ENCODE results near the gene PCDH1. TPM values are rescaled to one million over a fixed set of nuclear protein-coding genes. Genes with fewer than 3 reads are reported as not detected.

PCDH1 gene
- total RNA-seq, 1 experiment from 2014 or later: 0.45 TPM

DNA sequence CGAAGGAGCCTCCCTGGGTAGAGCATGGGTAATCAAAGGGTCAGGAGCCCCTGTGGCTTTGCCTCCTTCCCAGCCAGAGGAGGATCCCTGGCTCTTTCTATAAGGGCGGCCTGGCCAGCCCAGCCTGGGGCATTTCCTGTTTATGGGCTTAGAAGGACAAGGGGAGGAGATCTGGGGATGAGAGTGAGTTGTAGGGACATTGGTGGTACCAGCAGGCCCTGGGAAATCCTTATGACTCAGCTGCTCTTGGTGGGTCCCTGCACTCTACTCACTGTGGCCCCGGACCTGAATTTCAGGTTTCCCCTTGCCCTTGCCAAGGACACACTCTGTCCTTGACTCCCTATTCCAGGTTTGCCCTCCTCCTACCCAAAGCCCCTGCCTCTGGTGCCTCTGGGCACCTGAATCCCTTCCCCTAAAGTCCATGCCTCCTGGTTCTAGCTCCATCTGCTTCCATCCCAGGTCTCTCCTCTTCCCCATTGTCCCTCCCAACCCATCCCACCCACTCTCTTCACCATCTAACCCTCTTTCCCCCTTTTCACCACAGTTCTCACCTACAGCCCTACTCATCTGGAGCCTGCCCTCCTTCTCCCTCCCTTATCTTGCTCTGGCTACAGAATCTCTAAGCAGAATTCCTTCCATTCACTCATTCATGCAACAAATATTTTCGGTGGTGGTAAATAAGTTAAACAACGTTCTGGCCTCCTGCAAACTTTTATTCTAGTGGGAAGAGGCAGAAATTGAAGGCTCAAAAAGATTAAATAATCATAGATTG is 34.9 kb downstream of the PCDH1 start:
- ChIA-PET CTCF (no interaction called here), POLR2A (ENCODE audit: low non-redundant PET) (no interaction called here)
- Histone ChIP-seq H3K27ac (ENCODE audit: low read depth, low read length, poor library complexity, severe bottlenecking) (no peak overlapping the region), H3K4me1 (ENCODE audit: insufficient read depth, low read length, poor library complexity, severe bottlenecking) (peaks cover 24% of the 10 kb centered on the region), H3K36me3 (ENCODE audit: insufficient read depth, low read length, poor library complexity, severe bottlenecking) (no peaks in the 10 kb centered on the region), H3K27me3 (replicated peaks; ENCODE audit: insufficient read depth, low read depth, low read length, poor library complexity) (no peaks in the 10 kb centered on the region), H3K4me3 (ENCODE audit: low read depth, low read length, poor library complexity, severe bottlenecking) (no peak overlapping the region), H3K9me3 (ENCODE audit: low read depth, low read length, poor library complexity, severe bottlenecking) (no peaks in the 10 kb centered on the region)
- TF ChIP-seq, protein P1, sequence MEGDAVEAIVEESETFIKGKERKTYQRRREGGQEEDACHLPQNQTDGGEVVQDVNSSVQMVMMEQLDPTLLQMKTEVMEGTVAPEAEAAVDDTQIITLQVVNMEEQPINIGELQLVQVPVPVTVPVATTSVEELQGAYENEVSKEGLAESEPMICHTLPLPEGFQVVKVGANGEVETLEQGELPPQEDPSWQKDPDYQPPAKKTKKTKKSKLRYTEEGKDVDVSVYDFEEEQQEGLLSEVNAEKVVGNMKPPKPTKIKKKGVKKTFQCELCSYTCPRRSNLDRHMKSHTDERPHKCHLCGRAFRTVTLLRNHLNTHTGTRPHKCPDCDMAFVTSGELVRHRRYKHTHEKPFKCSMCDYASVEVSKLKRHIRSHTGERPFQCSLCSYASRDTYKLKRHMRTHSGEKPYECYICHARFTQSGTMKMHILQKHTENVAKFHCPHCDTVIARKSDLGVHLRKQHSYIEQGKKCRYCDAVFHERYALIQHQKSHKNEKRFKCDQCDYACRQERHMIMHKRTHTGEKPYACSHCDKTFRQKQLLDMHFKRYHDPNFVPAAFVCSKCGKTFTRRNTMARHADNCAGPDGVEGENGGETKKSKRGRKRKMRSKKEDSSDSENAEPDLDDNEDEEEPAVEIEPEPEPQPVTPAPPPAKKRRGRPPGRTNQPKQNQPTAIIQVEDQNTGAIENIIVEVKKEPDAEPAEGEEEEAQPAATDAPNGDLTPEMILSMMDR (conservative IDR thresholded peaks at IDR 0.05; ENCODE audit: low read depth, low read length): no peak
- no peak for TF ChIP-seq EZH2 (IDR thresholded peaks at IDR 0.05; ENCODE audit: borderline replicate concordance, low read depth, low read length, poor library complexity, severe bottlenecking)
- no TSS peak for BruUV-seq (replicated peaks)
- intact Hi-C loops (cut with micrococcal nuclease; ENCODE audit: unreplicated experiment): no loop called here
- DNase-seq (ENCODE audit: low spot score): no peak

DNA sequence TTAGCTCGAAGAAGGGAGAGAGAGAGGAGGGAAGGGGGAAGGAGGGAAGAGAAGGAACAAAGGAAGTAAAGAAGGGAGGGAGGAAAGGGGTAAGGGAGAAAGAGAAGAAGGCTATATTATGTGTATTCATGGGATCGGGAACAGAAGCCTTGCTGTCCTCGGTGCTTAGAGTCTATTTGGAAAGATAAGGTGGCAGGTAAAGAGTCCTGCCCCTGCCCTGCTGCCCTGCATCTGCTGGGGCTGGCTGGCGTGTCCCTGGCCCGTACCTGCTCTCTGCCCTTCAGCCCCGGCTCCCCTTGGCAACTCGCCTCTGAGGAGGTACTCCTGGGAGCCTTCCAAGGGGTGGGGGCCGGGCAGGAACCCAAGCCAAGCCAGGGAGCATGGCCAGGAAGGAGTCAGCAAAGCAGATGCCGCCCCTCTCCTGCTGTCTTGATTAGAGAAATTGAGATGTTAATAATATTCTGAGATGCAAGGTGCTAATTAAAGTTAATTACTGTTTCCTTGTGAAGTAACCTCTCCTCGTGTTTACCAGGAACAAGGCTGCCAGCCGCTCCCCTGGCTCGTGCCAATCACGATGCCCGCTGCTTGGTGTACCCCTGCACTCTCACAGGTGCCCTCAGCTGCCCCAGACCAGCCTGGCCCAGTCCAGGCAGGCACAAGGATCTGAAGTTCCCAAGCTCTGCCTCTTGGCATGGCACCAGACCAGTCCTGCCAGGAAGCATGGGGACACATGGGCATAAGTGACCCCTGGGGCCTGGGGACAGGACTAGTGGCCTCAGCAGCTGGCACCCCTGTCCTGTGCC is 36.6 kb downstream of the PCDH1 start:
- intact Hi-C loops (cut with micrococcal nuclease; ENCODE audit: unreplicated experiment): no loop called here
- ChIA-PET POLR2A (ENCODE audit: low non-redundant PET) (no interaction called here), CTCF (no interaction called here)
- H3K4me1 ChIP-seq (ENCODE audit: insufficient read depth, low read length, poor library complexity, severe bottlenecking): peaks cover 34% of the 10 kb centered on the region
- no TSS peak for BruUV-seq (replicated peaks)
- H3K4me3 ChIP-seq (ENCODE audit: low read depth, low read length, poor library complexity, severe bottlenecking): no peak overlapping the region
- TF ChIP-seq, protein P1 (conservative IDR thresholded peaks at IDR 0.05; ENCODE audit: low read depth, low read length): no peak
- TF ChIP-seq EZH2 (IDR thresholded peaks at IDR 0.05; ENCODE audit: borderline replicate concordance, low read depth, low read length, poor library complexity, severe bottlenecking): no peak
- no peaks in the 10 kb centered on the region for H3K27me3 ChIP-seq (replicated peaks; ENCODE audit: insufficient read depth, low read depth, low read length, poor library complexity)
- H3K9me3 ChIP-seq (ENCODE audit: low read depth, low read length, poor library complexity, severe bottlenecking): no peaks in the 10 kb centered on the region
- H3K36me3 ChIP-seq (ENCODE audit: insufficient read depth, low read length, poor library complexity, severe bottlenecking): no peaks in the 10 kb centered on the region
- no peak overlapping the region for H3K27ac ChIP-seq (ENCODE audit: low read depth, low read length, poor library complexity, severe bottlenecking)
- no peak for DNase-seq (ENCODE audit: low spot score)

DNA sequence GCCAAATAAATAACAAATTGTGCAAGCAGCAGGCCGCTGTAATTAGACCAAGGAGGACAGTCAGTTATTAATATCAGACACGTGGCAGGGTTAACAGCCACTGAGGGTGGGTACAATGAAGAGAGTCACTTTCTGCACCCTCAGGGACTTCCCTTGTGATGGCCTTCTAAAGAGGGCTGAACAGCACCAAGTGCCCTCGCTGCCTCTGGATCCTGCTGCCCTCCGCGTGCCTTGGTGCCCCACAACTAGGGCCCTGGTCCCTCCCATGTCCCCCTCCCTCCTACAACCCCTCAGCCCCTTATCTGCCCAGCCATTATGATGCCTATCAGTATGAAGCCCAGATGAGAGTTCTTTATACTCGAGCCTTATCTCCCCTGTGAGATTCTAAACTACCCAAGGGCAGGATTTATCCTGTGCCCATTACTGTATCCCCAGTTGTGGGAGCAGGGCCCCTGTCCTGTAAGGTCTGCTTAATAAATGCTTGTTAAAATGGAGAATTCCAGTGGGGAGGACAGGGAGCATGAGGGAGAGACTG is 37.3 kb downstream of the PCDH1 start:
- ChIA-PET CTCF (interaction anchor here (0.6 kb wide), 1 partner anchor 746 kb away, joined by 3 read pairs; no protein-coding TSS in a partner anchor), POLR2A (ENCODE audit: low non-redundant PET) (no interaction called here)
- H3K4me1 ChIP-seq (ENCODE audit: insufficient read depth, low read length, poor library complexity, severe bottlenecking): peaks cover 38% of the 10 kb centered on the region
- intact Hi-C loops (cut with micrococcal nuclease; ENCODE audit: unreplicated experiment): no loop called here
- no peak overlapping the region for H3K27ac ChIP-seq (ENCODE audit: low read depth, low read length, poor library complexity, severe bottlenecking)
- no peaks in the 10 kb centered on the region for H3K27me3 ChIP-seq (replicated peaks; ENCODE audit: insufficient read depth, low read depth, low read length, poor library complexity)
- H3K9me3 ChIP-seq (ENCODE audit: low read depth, low read length, poor library complexity, severe bottlenecking): no peaks in the 10 kb centered on the region
- H3K4me3 ChIP-seq (ENCODE audit: low read depth, low read length, poor library complexity, severe bottlenecking): no peak overlapping the region
- DNase-seq (ENCODE audit: low spot score): no peak
- H3K36me3 ChIP-seq (ENCODE audit: insufficient read depth, low read length, poor library complexity, severe bottlenecking): no peaks in the 10 kb centered on the region
- BruUV-seq (replicated peaks): no TSS peak
- TF ChIP-seq, protein P1 (conservative IDR thresholded peaks at IDR 0.05; ENCODE audit: low read depth, low read length): no peak
- TF ChIP-seq EZH2 (IDR thresholded peaks at IDR 0.05; ENCODE audit: borderline replicate concordance, low read depth, low read length, poor library complexity, severe bottlenecking): no peak

Measured in A673 (cell line).